Measurements from ENCODE around the gene CHEK2. TPM values are rescaled to one million over a fixed set of nuclear protein-coding genes. Genes with fewer than 3 reads are reported as not detected.

The CHEK2 gene
- polyA plus RNA-seq, 1 donor from 2014 or later, result 3.1 TPM

GRCh38 chr22:28650463-28650862 is 91.2 kb downstream of the CHEK2 start:
- H3K79me2 ChIP-seq (replicated peaks; ENCODE audit: insufficient read depth, low read length), result no peaks in the 10 kb centered on the region
- TF ChIP-seq RAD21 (conservative IDR thresholded peaks at IDR 0.05), result no peak
- no peak for TF ChIP-seq EZH2 (IDR thresholded peaks at IDR 0.05; ENCODE audit: borderline replicate concordance, insufficient read depth, low read length, poor library complexity, severe bottlenecking)
- TF ChIP-seq POLR2AphosphoS5 (IDR thresholded peaks at IDR 0.05), result no peak
- TF ChIP-seq REST (IDR thresholded peaks at IDR 0.05; ENCODE audit: borderline replicate concordance), result no peak
- no peak for TF ChIP-seq TAF1 (IDR thresholded peaks at IDR 0.05; ENCODE audit: low read depth)
- no peak for TF ChIP-seq MXI1 (conservative IDR thresholded peaks at IDR 0.05; ENCODE audit: poor library complexity, severe bottlenecking)
- no peak for TF ChIP-seq CTCF (IDR thresholded peaks at IDR 0.05; ENCODE audit: poor library complexity, severe bottlenecking)
- TF ChIP-seq SMC3 (conservative IDR thresholded peaks at IDR 0.05; ENCODE audit: poor library complexity), result no peak
- no peak for TF ChIP-seq EP300 (conservative IDR thresholded peaks at IDR 0.05; ENCODE audit: poor library complexity, severe bottlenecking)
- H3K27ac ChIP-seq (ENCODE audit: low read length), result no peak overlapping the region
- H4K20me1 ChIP-seq (ENCODE audit: insufficient read depth), result no peaks in the 10 kb centered on the region
- H3F3A ChIP-seq (ENCODE audit: insufficient read depth, low read length, poor library complexity, severe bottlenecking), result no peaks in the 10 kb centered on the region
- H3K9ac ChIP-seq (ENCODE audit: low read length), result no peak overlapping the region
- no peak overlapping the region for H3K4me2 ChIP-seq (ENCODE audit: low read length)
- no peak overlapping the region for H3K4me3 ChIP-seq (ENCODE audit: low read length)
- H2AFZ ChIP-seq (ENCODE audit: low read depth, low read length), result no peak overlapping the region
- H3K36me3 ChIP-seq (ENCODE audit: insufficient read depth, low read length), result no peaks in the 10 kb centered on the region
- H3K9me2 ChIP-seq (ENCODE audit: insufficient read depth, low read length), result no peaks in the 10 kb centered on the region
- no peaks in the 10 kb centered on the region for H3K27me3 ChIP-seq (ENCODE audit: insufficient read depth, low read depth, low read length)
- no peaks in the 10 kb centered on the region for H3K9me3 ChIP-seq (ENCODE audit: low read length)

GRCh38 chr22:28648792-28649191 is 92.8 kb downstream of the CHEK2 start:
- TF ChIP-seq TAF1 (IDR thresholded peaks at IDR 0.05; ENCODE audit: low read depth) (no peak), EP300 (conservative IDR thresholded peaks at IDR 0.05; ENCODE audit: poor library complexity, severe bottlenecking) (no peak), MXI1 (conservative IDR thresholded peaks at IDR 0.05; ENCODE audit: poor library complexity, severe bottlenecking) (no peak), POLR2AphosphoS5 (IDR thresholded peaks at IDR 0.05) (no peak), EZH2 (IDR thresholded peaks at IDR 0.05; ENCODE audit: borderline replicate concordance, insufficient read depth, low read length, poor library complexity, severe bottlenecking) (no peak), CTCF (IDR thresholded peaks at IDR 0.05; ENCODE audit: poor library complexity, severe bottlenecking) (no peak), SMC3 (conservative IDR thresholded peaks at IDR 0.05; ENCODE audit: poor library complexity) (no peak), RAD21 (conservative IDR thresholded peaks at IDR 0.05) (no peak), REST (IDR thresholded peaks at IDR 0.05; ENCODE audit: borderline replicate concordance) (no peak)
- Histone ChIP-seq H3K79me2 (replicated peaks; ENCODE audit: insufficient read depth, low read length) (no peaks in the 10 kb centered on the region), H2AFZ (ENCODE audit: low read depth, low read length) (no peak overlapping the region), H3K4me3 (ENCODE audit: low read length) (no peak overlapping the region), H4K20me1 (ENCODE audit: insufficient read depth) (no peaks in the 10 kb centered on the region), H3K9ac (ENCODE audit: low read length) (no peak overlapping the region), H3F3A (ENCODE audit: insufficient read depth, low read length, poor library complexity, severe bottlenecking) (no peaks in the 10 kb centered on the region), H3K4me2 (ENCODE audit: low read length) (no peak overlapping the region), H3K27ac (ENCODE audit: low read length) (no peak overlapping the region), H3K36me3 (ENCODE audit: insufficient read depth, low read length) (no peaks in the 10 kb centered on the region), H3K9me3 (ENCODE audit: low read length) (no peaks in the 10 kb centered on the region), H3K9me2 (ENCODE audit: insufficient read depth, low read length) (no peaks in the 10 kb centered on the region), H3K27me3 (ENCODE audit: insufficient read depth, low read depth, low read length) (no peaks in the 10 kb centered on the region)

Data from neural cell (in vitro differentiated cells).